ENCODE data around the gene USB1.

GRCh38 chr16:58001781-58002415, 691 bp downstream of the USB1 start:
- no peak for TF ChIP-seq EZH2 (IDR thresholded peaks at IDR 0.05; ENCODE audit: low read length, unreplicated experiment)
- TF ChIP-seq CTCF (conservative IDR thresholded peaks at IDR 0.05; ENCODE audit: low read depth, low read length) = no peak
